Muscle of back (tissue), 11 donors: ENCODE data around the gene ANKFN1. TPM values are rescaled to one million over a fixed set of nuclear protein-coding genes. Genes with fewer than 3 reads are reported as not detected.

Experiments
- DNase-seq, 3 donors: peaks; one replicate each; pipeline versions ENCODE4 v3.0.0 to v3.0.0-alpha.2; 2013
- polyA plus RNA-seq, 10 donors: library from polyadenylated mRNA; unstranded; fragments of 120-200 nt; gene quantifications; one replicate each; pipeline ENCODE4 v1.2.1, GENCODE V29; 2013; ENCODE audit not compliant: insufficient read length in 10 of 10

The ANKFN1 gene
- polyA plus RNA-seq, 10 donors = 0.40 to 8.7 (median 3.4) TPM

GRCh38 chr17:56441308-56441707, 288.0 kb downstream of the ANKFN1 start:
- DNase-seq = peak; percentile 16 to 80 (median 23)

DNA sequence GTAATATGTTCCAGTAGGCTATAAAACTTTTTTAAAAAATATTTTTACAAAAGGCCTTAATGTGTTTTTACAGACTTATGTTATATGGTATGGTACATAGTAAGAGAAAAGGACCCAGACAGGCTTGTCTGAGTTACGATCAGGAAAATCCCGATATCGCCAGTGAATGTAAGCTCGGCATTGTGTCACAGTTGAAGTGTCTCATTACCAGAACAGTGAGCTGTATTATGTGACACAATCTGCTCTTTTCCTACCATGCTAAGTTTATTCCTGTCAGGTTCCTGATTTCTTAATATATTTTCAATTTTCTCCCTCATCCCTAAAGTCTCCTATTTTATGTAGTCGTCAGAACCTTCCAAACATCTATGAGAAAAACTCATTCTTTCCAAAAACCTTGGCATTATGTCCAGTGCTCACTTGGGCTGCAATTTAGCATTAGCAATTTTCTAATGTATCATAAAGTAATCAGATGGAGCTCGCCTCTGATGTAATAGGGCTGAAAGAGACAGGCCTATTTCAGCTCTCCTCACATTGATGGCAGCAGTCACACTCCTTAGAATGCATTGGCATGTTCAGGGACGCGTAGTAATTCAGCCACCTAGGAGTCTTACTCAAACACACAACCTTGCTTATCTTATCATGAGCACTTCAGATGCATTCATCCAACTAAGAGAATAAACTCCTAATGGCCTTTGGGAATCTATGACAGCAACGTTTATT, 292.6 kb downstream of the ANKFN1 start:
- no peak for DNase-seq

GRCh38 chr17:56447171-56447570, 293.9 kb downstream of the ANKFN1 start:
- no peak for DNase-seq

DNA sequence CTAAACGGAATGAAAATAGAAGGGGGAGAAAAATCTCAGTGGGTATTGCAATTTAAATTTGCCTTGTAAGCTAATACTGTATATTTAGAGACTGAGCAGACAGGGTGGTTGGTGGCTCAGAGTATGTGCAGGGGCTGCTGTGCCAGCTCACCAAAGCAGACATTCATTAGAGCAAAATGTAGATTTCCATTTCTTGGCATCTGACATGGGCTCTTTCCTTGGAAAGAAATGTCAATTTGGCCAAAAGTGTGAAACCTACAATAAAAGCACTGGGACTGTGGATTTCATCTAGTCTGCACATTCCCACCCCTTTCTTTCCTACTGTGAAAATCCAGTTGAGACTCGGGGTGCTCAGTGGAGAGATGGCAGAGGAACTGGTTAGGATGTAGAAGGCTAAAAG, 295.1 kb downstream of the ANKFN1 start:
- no peak for DNase-seq

DNA sequence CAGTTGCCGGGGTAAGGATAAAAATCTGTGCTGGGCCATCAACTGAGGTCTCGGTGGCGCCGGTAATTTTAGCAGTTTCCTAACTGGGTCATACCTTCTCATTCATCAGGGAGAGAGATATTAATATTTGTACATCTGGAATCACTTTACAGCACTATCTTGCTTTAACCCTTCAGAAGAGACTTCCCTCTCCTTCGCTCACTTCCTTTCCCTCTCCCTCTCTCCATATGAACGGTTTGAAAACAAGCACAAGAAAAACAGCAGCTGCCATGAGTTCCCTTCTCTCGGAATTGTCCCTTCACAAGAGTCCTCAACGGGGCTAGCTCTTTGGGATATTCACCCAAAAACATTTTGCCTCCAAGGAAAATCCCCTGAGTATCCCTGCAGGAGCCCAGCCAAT, 295.9 kb downstream of the ANKFN1 start:
- DNase-seq = peak in 1 of 3 donors; percentile 46

DNA sequence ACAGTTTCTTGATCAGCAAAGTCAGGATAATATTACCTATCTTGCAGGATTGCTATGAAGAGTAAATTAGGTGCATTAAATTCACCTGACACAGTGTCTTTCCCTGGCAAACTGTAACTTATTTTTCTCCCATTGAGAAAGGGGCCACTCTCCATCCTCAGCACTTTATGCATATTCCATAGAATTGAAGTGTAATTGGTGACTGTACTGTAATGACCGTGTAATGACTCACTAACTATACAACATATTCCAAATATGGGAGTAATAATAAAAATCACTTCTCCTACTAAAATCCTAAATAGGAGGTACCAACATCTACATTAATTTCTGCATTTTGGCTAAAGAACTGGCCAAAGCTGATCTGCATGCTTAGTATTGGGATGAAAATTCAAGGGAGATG, 298.4 kb downstream of the ANKFN1 start:
- DNase-seq = no peak

DNA sequence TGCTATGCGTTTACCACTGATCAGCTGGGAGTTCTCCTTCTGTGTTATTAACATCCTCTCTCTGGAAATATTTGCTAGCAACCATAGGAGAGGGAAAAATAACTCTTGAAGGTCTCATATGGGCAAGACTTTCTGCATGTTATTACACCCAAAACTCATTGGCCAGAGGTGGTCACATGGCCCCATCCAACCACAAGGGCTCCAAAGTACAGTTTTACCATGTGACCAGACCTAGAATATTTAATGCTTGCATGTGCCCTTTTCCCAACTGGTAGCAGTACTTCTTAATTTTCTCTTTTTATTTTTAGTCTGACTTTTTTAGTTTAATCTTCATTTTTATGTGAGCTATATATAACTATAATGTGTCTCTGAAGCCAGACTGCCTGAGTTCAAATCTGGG, 299.2 kb downstream of the ANKFN1 start:
- no peak for DNase-seq

DNA sequence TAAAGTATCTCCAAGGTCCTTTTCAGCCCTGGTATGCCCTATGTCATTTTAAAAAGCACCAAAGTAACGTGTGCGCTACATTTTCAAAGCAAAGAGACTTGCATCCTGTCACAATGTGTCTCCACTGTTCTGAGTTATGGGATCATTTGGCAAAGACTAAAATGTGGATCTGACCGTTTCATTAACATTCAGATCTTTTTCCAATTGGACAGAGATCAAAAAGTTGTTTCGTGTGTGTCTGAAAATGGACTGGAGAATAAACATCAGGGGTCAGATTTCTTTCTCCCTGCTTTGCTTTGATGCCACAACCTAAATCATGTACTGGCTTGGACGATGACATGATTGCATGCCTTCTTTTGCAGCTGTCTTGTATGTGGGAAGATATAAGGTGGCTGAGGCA, 304.2 kb downstream of the ANKFN1 start:
- peak in 1 of 3 donors; percentile 33 for DNase-seq

DNA sequence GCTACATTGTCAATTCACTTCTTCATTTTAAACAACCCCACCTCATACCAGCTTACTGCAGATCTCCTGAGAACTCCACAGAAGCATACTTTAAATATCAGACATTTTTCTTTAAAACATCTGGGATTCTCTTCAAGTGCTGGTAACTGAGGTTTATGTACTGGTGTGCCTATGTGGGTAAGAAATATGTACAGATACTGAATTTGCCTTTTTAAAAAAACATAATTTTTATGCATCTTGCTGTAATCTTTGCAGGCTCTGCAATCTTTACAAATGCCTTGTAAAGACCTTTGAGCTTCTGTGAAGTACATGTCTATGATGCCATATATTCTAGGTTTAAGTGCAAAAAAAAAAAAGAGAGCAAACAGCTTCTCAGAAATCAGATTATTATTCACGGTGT, 312.6 kb downstream of the ANKFN1 start:
- no peak for DNase-seq

DNA sequence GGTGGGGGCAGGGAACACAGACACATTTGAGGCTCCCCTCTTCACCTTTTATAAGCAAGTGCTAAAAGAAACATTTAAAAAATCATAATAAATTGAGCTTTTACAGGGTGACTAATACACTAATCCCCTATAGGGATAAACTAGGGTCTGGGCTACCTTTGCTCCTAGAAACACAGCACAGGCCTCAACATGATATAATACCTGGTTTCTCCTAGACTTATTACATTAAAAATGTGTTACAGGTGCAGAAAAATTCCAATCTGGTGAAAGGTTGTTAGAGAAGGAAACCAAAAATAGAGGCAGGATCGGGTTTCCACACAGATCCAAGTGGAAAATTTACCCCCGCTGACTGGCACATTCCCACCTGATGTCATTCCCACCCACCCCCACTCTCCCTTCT, 315.6 kb downstream of the ANKFN1 start:
- no peak for DNase-seq

DNA sequence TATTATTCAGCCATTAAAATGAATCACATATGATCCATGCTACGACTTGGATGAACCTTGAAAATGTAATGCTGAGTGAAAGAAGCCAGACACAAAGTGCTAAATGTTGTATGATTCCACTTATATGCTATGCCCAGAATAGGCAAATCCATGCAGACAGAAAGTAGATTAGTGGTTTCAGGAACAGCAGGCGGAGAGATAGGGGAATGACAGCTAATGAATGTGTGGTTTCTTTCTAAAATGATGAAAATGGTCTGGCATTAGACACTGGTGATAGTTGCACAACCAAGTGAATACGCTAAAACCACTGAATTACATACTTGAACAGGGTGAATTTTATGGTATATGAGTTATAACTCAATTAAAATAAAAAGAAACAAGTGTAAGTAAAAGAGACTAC, 318.4 kb downstream of the ANKFN1 start:
- peak in 1 of 3 donors; percentile 26 for DNase-seq

DNA sequence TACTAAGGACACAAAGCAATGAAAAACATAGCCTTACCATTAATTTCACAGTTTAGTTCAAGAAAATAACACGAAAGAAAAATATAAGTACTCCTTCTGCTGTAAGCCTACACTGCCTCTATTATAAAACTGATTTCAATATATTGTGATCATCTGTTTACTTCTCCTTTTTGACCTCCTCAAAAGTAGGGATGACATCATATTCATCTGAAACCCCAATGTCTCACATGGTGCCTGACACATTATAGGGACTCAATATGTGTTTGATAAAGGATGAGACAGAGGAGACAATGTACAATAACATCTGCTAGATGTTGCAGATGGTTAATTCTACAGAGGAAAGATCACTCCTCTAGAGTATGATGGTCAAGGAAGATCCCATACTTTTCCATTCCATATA, 321.8 kb downstream of the ANKFN1 start:
- no peak for DNase-seq

DNA sequence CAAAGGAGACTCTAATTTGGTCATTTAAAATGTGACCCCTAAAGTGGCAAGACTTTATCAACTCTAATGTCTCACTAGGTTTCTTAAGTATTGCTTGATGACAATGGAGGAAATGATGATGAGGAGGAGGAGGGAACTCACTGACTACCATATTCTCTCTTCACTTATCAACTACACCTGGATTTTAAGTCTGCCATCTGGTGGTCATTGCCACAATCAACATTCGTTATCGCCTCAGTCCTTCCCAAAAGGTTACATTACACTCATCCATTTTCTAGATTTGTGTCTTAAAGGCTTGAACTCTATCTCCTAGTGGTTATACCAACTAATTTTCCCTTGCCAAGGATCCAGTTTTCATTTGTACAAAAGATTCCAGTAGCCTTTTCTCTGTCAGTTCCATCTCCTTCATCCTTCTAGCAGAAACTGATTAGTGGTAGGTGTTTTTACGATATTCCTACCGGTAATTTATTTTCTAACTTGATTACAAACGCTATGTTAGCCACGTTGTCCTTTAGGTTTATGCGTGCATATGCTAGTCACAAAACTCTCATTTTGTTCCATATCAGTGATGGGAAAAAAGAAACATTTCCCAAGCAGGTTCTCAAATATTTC, 325.7 kb downstream of the ANKFN1 start:
- no peak for DNase-seq

- DNase-seq = peak; percentile 47 to 80 (median 69)
Observed at GRCh38 chr17:56480501-56480900, 327.2 kb downstream of the ANKFN1 start.

- no peak for DNase-seq
Observed at GRCh38 chr17:56481659-56482058, 328.4 kb downstream of the ANKFN1 start.

DNA sequence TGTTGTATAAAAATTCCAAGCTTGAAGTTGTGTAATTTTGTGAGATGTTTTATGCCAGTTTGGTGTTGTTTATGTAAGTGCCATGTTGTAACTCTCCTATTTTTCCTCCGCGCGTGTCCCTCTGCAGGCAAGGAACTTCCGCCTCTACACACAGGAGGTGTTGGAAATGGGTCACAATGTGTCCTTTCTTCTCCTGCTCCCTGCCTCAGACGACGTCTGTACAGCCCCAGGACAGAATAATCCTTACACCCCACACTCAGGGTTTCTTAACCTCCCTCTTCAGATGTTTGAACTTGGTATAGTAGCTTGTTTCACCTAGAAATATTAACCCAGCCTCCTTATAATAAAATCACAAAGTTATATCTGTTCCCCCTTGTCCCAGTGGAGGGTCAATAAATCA, 329.0 kb downstream of the ANKFN1 start:
- DNase-seq = no peak

- no peak for DNase-seq
Observed at GRCh38 chr17:56486732-56487131, 333.5 kb downstream of the ANKFN1 start.

GRCh38 chr17:56488800-56489199, 335.5 kb downstream of the ANKFN1 start:
- no peak for DNase-seq

GRCh38 chr17:56489980-56490379, 336.7 kb downstream of the ANKFN1 start:
- no peak for DNase-seq

- DNase-seq = no peak
Observed at GRCh38 chr17:56495556-56495955, 342.3 kb downstream of the ANKFN1 start.

- no peak for DNase-seq
Observed at GRCh38 chr17:56497132-56497531, 343.9 kb downstream of the ANKFN1 start.

GRCh38 chr17:56499799-56500388, 346.6 kb downstream of the ANKFN1 start:
- DNase-seq = no peak

GRCh38 chr17:56502120-56502654, 348.9 kb downstream of the ANKFN1 start:
- peak in 2 of 3 donors; percentile 34 to 56 for DNase-seq
